Midbrain (tissue), 1 donor: ENCODE measurements around the gene CHRD.
A peak's percentile ranks its signal among the peaks of the same experiment; 100 is the strongest.
"Not testable (repeated sequence)": the region's sequence is repeated elsewhere in the genome, so short reads cannot be mapped to it uniquely, and the experiment has no call there.

ENCODE experiments used
- DNase-seq: peaks from one replicate; lab custom pipeline; 2025; lab: John Stamatoyannopoulos, UW

CHRD gene

DNA sequence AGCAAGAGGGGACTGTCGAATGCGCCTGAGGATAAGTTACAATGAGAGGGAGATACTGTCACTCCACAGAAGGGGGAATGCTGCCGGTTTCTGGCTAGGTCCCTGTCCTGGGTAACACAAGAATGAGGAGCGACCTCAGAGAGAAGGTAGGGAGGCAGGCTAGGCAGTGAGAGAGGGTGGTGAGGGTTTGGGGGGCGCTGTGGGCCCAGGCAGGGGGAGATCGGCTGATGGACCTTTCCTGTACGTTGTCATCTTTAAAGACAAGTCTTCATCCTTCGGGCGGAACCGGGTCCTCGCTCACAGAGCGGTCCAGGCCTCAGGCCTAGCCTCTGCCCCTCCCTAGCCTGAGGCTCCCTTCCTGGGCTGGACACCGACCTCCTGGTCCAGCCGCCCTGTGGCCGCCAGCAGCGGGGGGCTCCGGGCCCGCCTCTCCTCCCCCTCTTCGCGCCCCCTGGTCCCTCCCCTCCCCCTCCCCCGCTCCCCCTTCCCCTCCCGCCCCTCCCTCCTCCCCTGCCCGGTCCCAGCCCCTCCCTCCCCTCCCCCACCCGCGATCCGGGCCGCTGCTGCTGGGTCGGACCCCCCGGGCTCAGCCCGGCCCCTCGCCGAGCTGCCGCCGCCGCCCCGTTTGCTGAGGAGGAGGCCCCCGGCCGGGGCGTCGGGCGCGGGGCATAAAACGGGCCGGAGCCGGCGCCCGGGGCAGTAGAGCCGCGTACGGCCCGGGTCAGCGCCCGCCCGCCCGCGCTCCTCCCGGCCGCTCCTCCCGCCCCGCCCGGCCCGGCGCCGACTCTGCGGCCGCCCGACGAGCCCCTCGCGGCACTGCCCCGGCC, at the start of gene CHRD:
CHRD (plus strand) TSS at position 697 of the 827 bp plus-strand sequence. CDS start 265 bp downstream, outside the sequence.
- DNase-seq: no peak

GRCh38 chr3:184332370-184333090, 47.3 kb upstream of the CHRD start:
- no peak for DNase-seq

DNA sequence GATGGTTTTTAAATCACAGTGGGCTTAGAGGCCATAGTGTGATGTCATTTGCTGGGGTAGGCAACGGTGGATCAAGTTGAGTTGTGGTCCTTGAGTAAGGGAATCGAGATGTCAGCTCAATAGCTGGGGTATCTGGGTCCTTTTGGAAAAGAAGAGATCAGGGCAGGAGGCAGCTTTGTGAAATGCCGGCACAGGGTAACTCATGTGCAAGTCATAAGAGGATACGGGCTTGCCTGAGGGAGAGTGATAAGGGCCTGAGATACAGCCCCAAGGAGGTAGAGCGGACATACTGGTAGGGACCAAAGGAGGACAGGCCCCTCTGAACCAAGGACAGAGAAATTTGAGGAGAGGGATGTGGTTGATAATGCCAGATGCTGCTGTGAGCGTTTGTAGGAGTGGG, 46.7 kb upstream of the CHRD start:
- no peak for DNase-seq

- no peak for DNase-seq
Observed at GRCh38 chr3:184333700-184334099, 46.2 kb upstream of the CHRD start.

- no peak for DNase-seq
Observed at GRCh38 chr3:184334470-184335158, 45.2 kb upstream of the CHRD start.

GRCh38 chr3:184335291-184335660, 44.6 kb upstream of the CHRD start:
- DNase-seq: no peak

- DNase-seq: peak; percentile 91
Observed at GRCh38 chr3:184335661-184336546, 44.0 kb upstream of the CHRD start.

DNA sequence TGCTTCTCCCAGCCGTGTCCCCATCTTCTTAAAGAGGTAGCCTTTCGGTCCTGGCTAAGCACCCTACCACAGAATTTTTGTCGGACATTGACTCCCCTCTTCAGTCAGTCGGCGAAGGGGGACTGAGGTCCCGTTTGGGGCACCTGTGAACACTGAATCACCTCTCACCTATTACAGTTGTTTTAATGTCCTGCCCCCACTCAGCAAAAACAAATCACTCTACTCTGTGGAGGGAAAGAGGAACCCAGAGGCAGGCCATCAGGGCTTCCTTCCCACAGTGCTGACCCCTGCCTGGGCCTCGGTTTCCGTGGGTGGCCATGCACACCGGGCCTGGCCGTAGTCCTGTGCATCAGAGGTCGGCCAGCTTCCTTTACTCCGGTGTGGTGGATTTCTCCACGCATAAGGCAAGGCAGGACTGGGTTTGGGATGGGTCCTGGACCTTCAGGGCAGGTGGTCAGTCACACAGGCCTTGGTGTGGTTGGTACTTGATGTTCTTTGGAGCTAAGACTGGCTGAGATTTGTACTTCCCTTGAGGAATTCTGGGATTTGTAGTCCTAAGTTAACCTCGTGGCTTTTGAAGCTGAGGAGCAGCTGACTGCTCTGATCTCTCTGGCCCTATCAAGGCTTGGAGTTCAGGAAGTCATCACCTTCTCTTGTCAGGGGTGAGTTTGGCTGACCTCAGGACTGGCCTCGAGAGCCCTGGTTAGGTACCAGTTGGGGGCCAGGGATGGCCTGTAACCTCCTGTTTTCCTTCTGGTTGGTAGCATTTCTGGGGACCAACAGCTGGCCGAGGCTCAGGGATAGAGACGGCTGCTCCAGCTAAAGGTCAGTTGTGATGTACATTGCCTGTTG, 43.1 kb upstream of the CHRD start:
- peak; percentile 68 for DNase-seq

- peak; percentile 74 for DNase-seq
Observed at GRCh38 chr3:184337399-184337714, 42.5 kb upstream of the CHRD start, which contains the start of gene FAM131A. Gene FAM131A (plus strand): TSS chr3:184337600. CDS start chr3:184337631, 31 bp downstream.

DNA sequence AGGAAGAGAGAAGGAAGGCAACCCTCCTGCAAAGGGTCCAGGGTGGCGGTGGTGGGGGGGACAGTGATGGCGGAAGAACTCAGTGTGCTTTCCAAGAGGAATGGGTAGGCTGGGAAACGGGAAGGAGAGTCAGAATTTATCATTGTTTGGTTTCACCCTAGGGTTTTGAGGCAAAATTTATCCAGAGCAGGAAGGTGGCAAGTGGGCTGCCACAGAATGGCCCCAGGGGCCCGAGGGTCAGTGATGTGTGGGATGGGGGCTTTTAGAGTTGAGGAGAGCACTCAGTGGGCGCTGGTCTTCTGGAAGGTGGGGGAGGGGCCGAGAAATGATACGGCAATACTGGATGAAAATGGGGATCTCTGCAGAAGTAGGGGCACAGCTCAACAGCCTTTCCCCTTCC, 41.9 kb upstream of the CHRD start:
- no peak for DNase-seq

DNA sequence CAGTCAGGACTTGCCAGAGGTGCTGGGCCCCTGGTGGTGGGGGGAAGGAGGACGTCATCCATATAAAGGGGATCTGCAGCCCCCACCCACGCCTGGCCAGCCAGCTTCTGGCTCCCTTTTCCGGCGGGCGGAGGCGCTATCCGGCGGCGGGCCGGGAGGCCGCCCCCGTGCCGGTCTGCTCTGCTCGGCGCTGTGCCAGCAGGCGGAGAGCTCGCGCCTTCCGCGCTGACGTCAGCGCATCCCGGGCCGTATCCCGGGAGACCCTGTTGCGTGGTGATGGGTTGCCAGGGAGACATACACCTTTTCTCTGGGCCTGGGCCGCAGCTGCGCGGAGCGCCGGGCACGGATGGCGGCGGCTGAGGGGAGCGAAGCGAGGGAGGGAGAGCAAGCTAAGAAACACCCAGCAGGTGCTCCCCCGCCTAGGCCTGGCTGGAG, 41.3 kb upstream of the CHRD start:
- peak; percentile 78 for DNase-seq

DNA sequence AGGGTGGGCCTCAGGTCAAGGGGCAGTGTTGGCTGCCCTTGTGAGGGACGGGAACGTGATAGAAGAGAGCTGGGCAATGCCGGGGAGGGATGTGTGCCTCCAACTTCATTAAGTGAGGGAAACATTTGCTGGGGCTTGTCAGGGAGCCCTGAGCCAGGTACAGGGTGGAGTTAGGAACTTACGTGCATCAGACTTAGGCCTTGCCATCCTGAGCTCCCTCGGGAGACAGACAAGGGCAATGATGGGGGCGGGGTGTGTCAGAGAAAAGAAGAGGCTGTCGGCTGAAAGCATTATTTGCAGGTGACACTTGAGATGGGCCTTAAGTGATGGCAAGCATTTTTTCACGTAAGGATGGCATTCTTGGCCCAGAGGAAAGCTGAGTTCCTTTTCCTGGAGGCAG, 40.9 kb upstream of the CHRD start:
- no peak for DNase-seq

GRCh38 chr3:184339451-184340135, 40.3 kb upstream of the CHRD start:
- not testable (repeated sequence) for DNase-seq

GRCh38 chr3:184341925-184342324, 37.9 kb upstream of the CHRD start:
- no peak for DNase-seq

GRCh38 chr3:184343200-184343876, 36.5 kb upstream of the CHRD start:
- DNase-seq: no peak

- DNase-seq: peak; percentile 20
Observed at GRCh38 chr3:184344579-184345316, 35.1 kb upstream of the CHRD start.

DNA sequence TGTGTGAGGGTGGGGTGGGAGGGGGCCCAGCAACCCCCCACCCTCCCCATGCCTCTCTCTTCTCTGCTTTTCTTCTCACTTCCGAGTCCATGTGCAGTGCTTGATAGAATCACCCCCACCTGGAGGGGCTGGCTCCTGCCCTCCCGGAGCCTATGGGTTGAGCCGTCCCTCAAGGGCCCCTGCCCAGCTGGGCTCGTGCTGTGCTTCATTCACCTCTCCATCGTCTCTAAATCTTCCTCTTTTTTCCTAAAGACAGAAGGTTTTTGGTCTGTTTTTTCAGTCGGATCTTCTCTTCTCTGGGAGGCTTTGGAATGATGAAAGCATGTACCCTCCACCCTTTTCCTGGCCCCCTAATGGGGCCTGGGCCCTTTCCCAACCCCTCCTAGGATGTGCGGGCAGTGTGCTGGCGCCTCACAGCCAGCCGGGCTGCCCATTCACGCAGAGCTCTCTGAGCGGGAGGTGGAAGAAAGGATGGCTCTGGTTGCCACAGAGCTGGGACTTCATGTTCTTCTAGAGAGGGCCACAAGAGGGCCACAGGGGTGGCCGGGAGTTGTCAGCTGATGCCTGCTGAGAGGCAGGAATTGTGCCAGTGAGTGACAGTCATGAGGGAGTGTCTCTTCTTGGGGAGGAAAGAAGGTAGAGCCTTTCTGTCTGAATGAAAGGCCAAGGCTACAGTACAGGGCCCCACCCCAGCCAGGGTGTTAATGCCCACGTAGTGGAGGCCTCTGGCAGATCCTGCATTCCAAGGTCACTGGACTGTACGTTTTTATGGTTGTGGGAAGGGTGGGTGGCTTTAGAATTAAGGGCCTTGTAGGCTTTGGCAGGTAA, 34.3 kb upstream of the CHRD start:
- peak; percentile 92 for DNase-seq
